ENCODE data around the gene EIF5B.

Gene EIF5B

GRCh38 chr2:99336804-99337112 lies 431 bp upstream of the EIF5B start:
- Histone ChIP-seq H3K36me3 (ENCODE audit: insufficient read depth, low read length) (peaks cover 16% of the 10 kb centered on the region), H3K27me3 (ENCODE audit: insufficient read depth, low read length) (no peaks in the 10 kb centered on the region), H3K4me2 (ENCODE audit: low read length) (peak overlapping the region; percentile 97), H3K9me3 (ENCODE audit: low read length) (no peaks in the 10 kb centered on the region), H3K9ac (ENCODE audit: low read length) (peak overlapping the region; percentile 72), H3K27ac (ENCODE audit: low read depth, low read length, poor library complexity, severe bottlenecking) (peak overlapping the region; percentile 93), H3K4me1 (ENCODE audit: insufficient read depth, low read length, severe bottlenecking) (peaks cover 45% of the 10 kb centered on the region), H4K20me1 (ENCODE audit: insufficient read depth, low read length) (0 out of 2 replicates have a peak, but pooled peaks cover 4% of the 10 kb centered on the region), H3K4me3 (ENCODE audit: low read depth, low read length, poor library complexity, severe bottlenecking) (peak overlapping the region; percentile 77), H3K79me2 (ENCODE audit: insufficient read depth, low read length) (peaks cover 64% of the 10 kb centered on the region), H3F3A (ENCODE audit: insufficient read depth, low read length) (peaks cover 5% of the 10 kb centered on the region; the same call in 1 of the 2 replicates), H3K9me2 (ENCODE audit: low read depth, low read length) (no peaks in the 10 kb centered on the region), H2AFZ (ENCODE audit: low read length) (0 out of 2 replicates have a peak overlapping the region, but pooled peaks have one; percentile 61)
- no peak for TF ChIP-seq CTCF (IDR thresholded peaks at IDR 0.05; ENCODE audit: low read length)
- no peak for TF ChIP-seq EZH2 (IDR thresholded peaks at IDR 0.05; ENCODE audit: borderline replicate concordance, low read length)

GRCh38 chr2:99338029-99338585 lies 918 bp downstream of the EIF5B start:
- peak overlapping the region; percentile 72 for H3K9ac ChIP-seq (ENCODE audit: low read length)
- H3F3A ChIP-seq (ENCODE audit: insufficient read depth, low read length), result peaks cover 5% of the 10 kb centered on the region; the same call in 1 of the 2 replicates
- H3K36me3 ChIP-seq (ENCODE audit: insufficient read depth, low read length), result peaks cover 5% of the 10 kb centered on the region
- peaks cover 78% of the 10 kb centered on the region for H3K79me2 ChIP-seq (ENCODE audit: insufficient read depth, low read length)
- no peaks in the 10 kb centered on the region for H3K27me3 ChIP-seq (ENCODE audit: insufficient read depth, low read length)
- peaks cover 45% of the 10 kb centered on the region for H3K4me1 ChIP-seq (ENCODE audit: insufficient read depth, low read length, severe bottlenecking)
- peak overlapping the region; percentile 93 for H3K27ac ChIP-seq (ENCODE audit: low read depth, low read length, poor library complexity, severe bottlenecking)
- H3K9me3 ChIP-seq (ENCODE audit: low read length), result no peaks in the 10 kb centered on the region
- H3K9me2 ChIP-seq (ENCODE audit: low read depth, low read length), result no peaks in the 10 kb centered on the region
- peak overlapping the region; percentile 97 for H3K4me2 ChIP-seq (ENCODE audit: low read length)
- TF ChIP-seq CTCF (IDR thresholded peaks at IDR 0.05; ENCODE audit: low read length) (no peak), EZH2 (IDR thresholded peaks at IDR 0.05; ENCODE audit: borderline replicate concordance, low read length) (no peak)
- no peak overlapping the region for H2AFZ ChIP-seq (ENCODE audit: low read length)
- H3K4me3 ChIP-seq (ENCODE audit: low read depth, low read length, poor library complexity, severe bottlenecking), result peak overlapping the region; percentile 77
- 0 out of 2 replicates have a peak, but pooled peaks cover 4% of the 10 kb centered on the region for H4K20me1 ChIP-seq (ENCODE audit: insufficient read depth, low read length)

GRCh38 chr2:99340669-99341236 lies 3.6 kb downstream of the EIF5B start:
- Histone ChIP-seq H3K4me1 (ENCODE audit: insufficient read depth, low read length, severe bottlenecking) (peaks cover 35% of the 10 kb centered on the region), H3K9me2 (ENCODE audit: low read depth, low read length) (no peaks in the 10 kb centered on the region), H3K4me2 (ENCODE audit: low read length) (peak overlapping the region; percentile 10; the same call in 1 of the 2 replicates), H3K9ac (ENCODE audit: low read length) (no peak overlapping the region), H3K9me3 (ENCODE audit: low read length) (no peaks in the 10 kb centered on the region), H4K20me1 (ENCODE audit: insufficient read depth, low read length) (0 out of 2 replicates have a peak, but pooled peaks cover 4% of the 10 kb centered on the region), H3F3A (ENCODE audit: insufficient read depth, low read length) (peaks cover 5% of the 10 kb centered on the region; the same call in 1 of the 2 replicates), H2AFZ (ENCODE audit: low read length) (no peak overlapping the region), H3K4me3 (ENCODE audit: low read depth, low read length, poor library complexity, severe bottlenecking) (no peak overlapping the region), H3K27me3 (ENCODE audit: insufficient read depth, low read length) (no peaks in the 10 kb centered on the region), H3K79me2 (ENCODE audit: insufficient read depth, low read length) (peaks cover 83% of the 10 kb centered on the region), H3K27ac (ENCODE audit: low read depth, low read length, poor library complexity, severe bottlenecking) (no peak overlapping the region), H3K36me3 (ENCODE audit: insufficient read depth, low read length) (peaks cover 6% of the 10 kb centered on the region; the same call in 1 of the 2 replicates)
- TF ChIP-seq CTCF (IDR thresholded peaks at IDR 0.05; ENCODE audit: low read length) (no peak), EZH2 (IDR thresholded peaks at IDR 0.05; ENCODE audit: borderline replicate concordance, low read length) (no peak)
